ENCODE data around the gene CXCL3. TPM values are rescaled to one million over a fixed set of nuclear protein-coding genes. Genes with fewer than 3 reads are reported as not detected.

Gene CXCL3
- total RNA-seq, 4 donors from 2014 or later: 1.5 TPM; not detected in 3

DNA sequence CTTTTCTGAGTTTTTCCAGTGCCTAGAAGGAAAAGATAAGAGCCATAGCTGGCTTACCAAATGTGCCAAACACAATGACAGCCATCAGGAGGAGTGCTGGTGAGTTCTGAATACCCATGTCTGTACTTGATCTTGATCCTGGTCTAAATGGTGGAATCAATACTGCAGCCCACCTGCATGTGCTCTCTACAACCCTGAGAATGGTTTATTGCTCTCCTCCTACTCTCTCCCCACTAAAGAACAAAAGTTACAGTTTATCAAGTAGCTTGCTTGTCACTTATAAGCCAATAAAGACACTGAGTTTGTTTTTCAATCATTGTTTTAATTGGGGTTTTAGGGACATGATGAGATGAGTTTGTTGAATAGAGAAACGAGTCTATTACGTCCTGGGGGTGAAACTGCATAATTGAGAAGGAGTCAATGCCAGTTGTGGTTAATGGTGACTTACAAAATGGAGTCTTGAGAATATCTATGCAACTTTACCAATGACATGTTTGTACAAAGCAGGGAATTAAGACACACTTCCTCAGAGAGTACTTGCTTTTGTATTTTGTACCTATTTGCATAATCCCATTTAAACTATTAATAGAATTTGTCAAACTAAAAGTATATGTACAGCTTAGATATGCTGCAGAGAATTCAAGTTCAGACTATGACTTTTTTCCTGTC, 20.8 kb upstream of the CXCL3 start:
- Histone ChIP-seq H3K9me3 (no peaks in the 10 kb centered on the region), H3K27me3 (no peaks in the 10 kb centered on the region), H3K4me3 (no peak overlapping the region), H3K4me1 (no peaks in the 10 kb centered on the region), H3K27ac (no peak overlapping the region), H3K36me3 (no peaks in the 10 kb centered on the region)
- no peak for DNase-seq (ENCODE audit: low spot score in 2 of 2)
- TF ChIP-seq EP300 (IDR thresholded peaks at IDR 0.05) (no peak), POLR2A (IDR thresholded peaks at IDR 0.05) (no peak)
- TF ChIP-seq, protein P1, sequence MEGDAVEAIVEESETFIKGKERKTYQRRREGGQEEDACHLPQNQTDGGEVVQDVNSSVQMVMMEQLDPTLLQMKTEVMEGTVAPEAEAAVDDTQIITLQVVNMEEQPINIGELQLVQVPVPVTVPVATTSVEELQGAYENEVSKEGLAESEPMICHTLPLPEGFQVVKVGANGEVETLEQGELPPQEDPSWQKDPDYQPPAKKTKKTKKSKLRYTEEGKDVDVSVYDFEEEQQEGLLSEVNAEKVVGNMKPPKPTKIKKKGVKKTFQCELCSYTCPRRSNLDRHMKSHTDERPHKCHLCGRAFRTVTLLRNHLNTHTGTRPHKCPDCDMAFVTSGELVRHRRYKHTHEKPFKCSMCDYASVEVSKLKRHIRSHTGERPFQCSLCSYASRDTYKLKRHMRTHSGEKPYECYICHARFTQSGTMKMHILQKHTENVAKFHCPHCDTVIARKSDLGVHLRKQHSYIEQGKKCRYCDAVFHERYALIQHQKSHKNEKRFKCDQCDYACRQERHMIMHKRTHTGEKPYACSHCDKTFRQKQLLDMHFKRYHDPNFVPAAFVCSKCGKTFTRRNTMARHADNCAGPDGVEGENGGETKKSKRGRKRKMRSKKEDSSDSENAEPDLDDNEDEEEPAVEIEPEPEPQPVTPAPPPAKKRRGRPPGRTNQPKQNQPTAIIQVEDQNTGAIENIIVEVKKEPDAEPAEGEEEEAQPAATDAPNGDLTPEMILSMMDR (IDR thresholded peaks at IDR 0.05): no peak
- WGBS, 2 donors: 41 to 54% methylated on average over 2 of the region's 2 CpGs

- Histone ChIP-seq H3K27me3 (no peaks in the 10 kb centered on the region), H3K9me3 (no peaks in the 10 kb centered on the region), H3K36me3 (no peaks in the 10 kb centered on the region), H3K27ac (no peak overlapping the region), H3K4me1 (no peaks in the 10 kb centered on the region), H3K4me3 (no peak overlapping the region)
- no peak for DNase-seq (ENCODE audit: low spot score in 2 of 2)
- no peak for TF ChIP-seq EP300 (IDR thresholded peaks at IDR 0.05)
- TF ChIP-seq POLR2A (IDR thresholded peaks at IDR 0.05): no peak
- TF ChIP-seq, protein P1 (IDR thresholded peaks at IDR 0.05): no peak
- WGBS, 2 donors: 89% methylated on average over 4 of the region's 4 CpGs
Observed at GRCh38 chr4:74058048-74058651, 19.7 kb upstream of the CXCL3 start.

GRCh38 chr4:74057588-74057987, 19.1 kb upstream of the CXCL3 start:
- TF ChIP-seq, protein P1 (IDR thresholded peaks at IDR 0.05): no peak
- no peak for TF ChIP-seq EP300 (IDR thresholded peaks at IDR 0.05)
- TF ChIP-seq POLR2A (IDR thresholded peaks at IDR 0.05): no peak
- Histone ChIP-seq H3K4me3 (no peak overlapping the region), H3K9me3 (no peaks in the 10 kb centered on the region), H3K27ac (no peak overlapping the region), H3K4me1 (no peaks in the 10 kb centered on the region), H3K36me3 (no peaks in the 10 kb centered on the region), H3K27me3 (no peaks in the 10 kb centered on the region)
- DNase-seq (ENCODE audit: low spot score in 2 of 2): no peak
- 47 to 61% methylated on average over 1 of the region's 1 CpG for WGBS, 2 donors

DNA sequence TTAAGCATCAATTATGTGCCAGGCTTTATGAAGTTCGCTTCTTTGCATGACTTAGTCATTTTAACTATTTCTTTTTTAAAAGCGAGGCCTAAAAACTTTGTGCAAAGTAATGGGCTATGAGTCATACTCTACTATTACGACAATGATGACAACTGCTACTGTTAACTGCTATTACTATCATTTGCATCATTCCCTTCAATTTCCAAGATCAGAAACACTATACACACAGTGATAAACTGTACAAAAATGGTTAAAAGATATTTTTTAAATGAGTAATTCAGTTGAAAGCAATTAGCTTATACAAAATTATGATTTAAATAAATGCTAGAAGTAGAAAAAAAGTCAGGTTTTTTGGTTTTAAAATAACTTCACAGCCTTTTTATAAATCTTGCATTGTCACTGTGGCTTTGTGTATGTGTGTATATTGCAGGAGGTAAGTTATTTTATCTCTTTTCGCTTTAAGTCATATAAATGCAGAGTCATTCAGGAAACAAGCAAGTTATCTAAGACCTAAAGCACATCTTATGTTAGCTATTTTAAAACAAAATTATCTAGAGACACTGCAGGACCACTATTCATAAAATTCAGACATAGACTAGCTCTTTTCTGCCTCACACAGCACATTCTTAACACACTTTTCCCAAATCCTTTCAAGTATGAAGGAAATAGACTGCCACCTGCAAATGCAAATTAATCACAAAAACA, 18.5 kb upstream of the CXCL3 start:
- no peaks in the 10 kb centered on the region for H3K4me1 ChIP-seq
- no peak overlapping the region for H3K4me3 ChIP-seq
- peaks cover 0 to 3% (median 0%) of the 10 kb centered on the region in 4 donors for H3K9me3 ChIP-seq
- no peak for TF ChIP-seq POLR2A (IDR thresholded peaks at IDR 0.05)
- TF ChIP-seq EP300 (IDR thresholded peaks at IDR 0.05): no peak
- TF ChIP-seq, protein P1 (IDR thresholded peaks at IDR 0.05): no peak
- 68 to 72% methylated on average over 4 of the region's 4 CpGs for WGBS, 2 donors
- H3K27ac ChIP-seq: no peak overlapping the region
- H3K36me3 ChIP-seq: no peaks in the 10 kb centered on the region
- no peaks in the 10 kb centered on the region for H3K27me3 ChIP-seq
- DNase-seq (ENCODE audit: low spot score in 2 of 2): no peak

Data from tibial nerve (tissue), 4 donors.